IPS-15b (cell line): ENCODE measurements around the gene PNPLA7.
A peak's percentile ranks its signal among the peaks of the same experiment; 100 is the strongest.

Experiments used
- H3K27me3 ChIP-seq: one replicate; pipeline ENCODE4 v1.6.1; 2013; ENCODE audit warnings: low read length; ENCODE audit not compliant: control insufficient read depth, insufficient read depth
- H3K36me3 ChIP-seq: one replicate; pipeline ENCODE4 v1.6.1; 2013; ENCODE audit warnings: low read length; ENCODE audit not compliant: control insufficient read depth, insufficient read depth
- H3K4me1 ChIP-seq: one replicate; pipeline ENCODE4 v1.6.1; 2013; ENCODE audit warnings: mild to moderate bottlenecking, low read length; ENCODE audit not compliant: control insufficient read depth, insufficient read depth
- H3K4me3 ChIP-seq: one replicate; pipeline ENCODE4 v1.5.1; 2013; ENCODE audit warnings: low read depth, low read length
- H3K9ac ChIP-seq: one replicate; pipeline ENCODE4 v1.6.1; 2013; ENCODE audit warnings: low read depth, mild to moderate bottlenecking, low read length
- H3K9me3 ChIP-seq: one replicate; pipeline ENCODE4 v1.6.1; 2013; ENCODE audit warnings: mild to moderate bottlenecking, low read length; ENCODE audit not compliant: control insufficient read depth, insufficient read depth

Gene PNPLA7

GRCh38 chr9:137449931-137450538 is 100.2 kb downstream of the PNPLA7 start:
- no peak overlapping the region for H3K9ac ChIP-seq
- H3K27me3 ChIP-seq, result no peaks in the 10 kb centered on the region
- H3K9me3 ChIP-seq, result no peaks in the 10 kb centered on the region
- H3K4me3 ChIP-seq, result no peak overlapping the region
- H3K4me1 ChIP-seq, result no peaks in the 10 kb centered on the region
- H3K36me3 ChIP-seq, result peaks cover 16% of the 10 kb centered on the region

DNA sequence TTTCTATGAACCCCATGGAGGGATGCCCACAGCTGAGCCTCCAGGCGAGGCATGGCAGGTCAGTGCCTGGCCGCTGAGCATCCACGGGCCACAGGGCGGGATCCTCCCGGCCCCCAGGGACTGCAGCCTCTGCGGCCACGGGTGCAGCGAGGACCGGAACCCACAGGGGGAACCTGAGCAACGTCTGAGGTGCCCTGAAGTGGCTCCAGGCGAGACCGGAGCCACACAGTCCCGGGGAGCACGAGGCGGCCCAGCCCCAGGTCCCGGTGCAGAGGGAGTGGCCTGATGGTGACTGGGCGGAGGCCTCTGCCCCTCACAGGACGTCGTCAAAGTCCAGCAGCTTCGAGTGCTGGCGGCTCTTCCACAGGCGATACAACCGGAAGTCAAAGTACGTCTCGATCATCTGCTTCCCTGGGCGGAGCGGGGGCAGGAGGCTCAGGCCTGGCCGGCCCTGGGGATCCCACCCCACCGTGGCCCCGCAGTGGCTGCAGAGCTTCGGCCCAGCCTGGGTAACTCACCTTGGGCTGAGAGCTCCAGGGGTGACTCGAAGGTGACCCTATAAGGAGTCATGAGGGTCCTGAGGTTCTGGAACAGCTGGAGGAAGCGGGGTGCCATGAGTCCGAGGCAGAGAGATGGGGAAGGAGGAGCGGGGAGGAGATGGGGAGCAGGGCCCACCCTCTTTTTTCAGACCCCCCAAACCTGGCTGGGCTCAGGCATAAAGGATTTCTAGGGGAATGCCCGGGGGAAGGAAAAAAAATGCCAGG is 100.9 kb downstream of the PNPLA7 start:
- no peaks in the 10 kb centered on the region for H3K27me3 ChIP-seq
- peaks cover 16% of the 10 kb centered on the region for H3K36me3 ChIP-seq
- H3K4me3 ChIP-seq, result no peak overlapping the region
- H3K9me3 ChIP-seq, result no peaks in the 10 kb centered on the region
- H3K4me1 ChIP-seq, result no peaks in the 10 kb centered on the region
- no peak overlapping the region for H3K9ac ChIP-seq

DNA sequence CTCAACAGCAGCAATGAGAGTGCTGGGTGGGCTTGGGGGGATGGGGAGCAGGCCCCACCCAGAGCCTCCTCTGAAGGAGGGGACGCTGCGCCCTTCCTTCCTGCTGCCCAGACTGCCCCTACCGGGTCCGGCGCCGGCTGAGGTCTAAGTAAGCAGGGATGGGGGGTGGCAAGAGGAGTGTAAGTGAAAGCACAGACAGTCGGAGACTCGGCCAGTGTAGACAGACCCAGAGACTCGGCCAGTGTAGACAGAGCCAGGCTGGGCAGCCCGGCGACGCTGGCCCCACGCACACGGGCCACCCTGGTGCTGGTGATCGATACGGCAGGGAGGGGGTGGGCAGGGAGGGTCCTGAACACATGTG is 101.6 kb downstream of the PNPLA7 start:
- Histone ChIP-seq H3K4me3 (no peak overlapping the region), H3K9ac (no peak overlapping the region), H3K27me3 (no peaks in the 10 kb centered on the region), H3K9me3 (no peaks in the 10 kb centered on the region), H3K36me3 (peaks cover 16% of the 10 kb centered on the region), H3K4me1 (no peaks in the 10 kb centered on the region)

DNA sequence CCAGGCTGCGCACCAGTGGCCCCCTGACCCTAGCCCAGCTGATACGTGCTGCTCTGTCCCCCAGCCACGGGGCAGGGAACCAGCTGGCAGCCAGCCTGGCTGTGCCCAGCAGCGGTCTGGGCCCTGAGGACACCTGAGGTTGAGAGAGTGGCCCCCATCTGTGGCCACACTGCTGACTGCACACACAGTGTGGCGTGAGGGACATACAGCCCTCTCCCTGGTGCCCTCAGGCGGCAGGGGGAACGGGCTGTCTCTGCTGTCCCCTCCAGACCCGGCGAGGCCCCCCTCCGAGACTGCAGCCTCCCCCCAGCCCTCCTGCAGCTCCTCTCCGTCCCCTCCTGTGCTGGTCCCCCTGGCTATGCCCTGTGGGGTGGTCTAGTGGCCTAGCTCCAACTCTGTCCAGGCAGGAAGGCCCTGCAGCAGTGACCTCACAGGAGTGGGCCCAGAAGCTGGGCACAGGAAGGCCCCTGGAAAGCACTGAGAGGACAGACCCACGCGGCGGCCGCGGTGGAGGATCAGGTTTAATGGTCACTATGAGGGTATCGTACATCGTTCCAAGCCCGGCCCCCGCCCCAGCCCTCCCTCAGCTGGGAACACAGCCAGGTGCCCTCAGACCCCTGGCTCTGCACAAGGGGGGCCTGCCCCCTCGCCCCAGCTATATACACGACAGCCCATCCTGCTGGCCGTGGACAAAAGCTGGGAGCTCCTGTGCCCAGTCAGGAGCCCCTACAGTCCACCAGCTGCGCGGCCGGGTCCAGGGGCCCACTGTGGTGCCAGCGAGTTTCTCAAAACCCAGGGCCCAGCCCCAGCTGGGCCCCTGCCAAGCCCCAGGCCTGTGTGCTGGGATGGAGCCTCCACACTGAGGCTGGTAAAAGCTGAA is 102.2 kb downstream of the PNPLA7 start:
- H3K36me3 ChIP-seq, result peaks cover 15% of the 10 kb centered on the region

DNA sequence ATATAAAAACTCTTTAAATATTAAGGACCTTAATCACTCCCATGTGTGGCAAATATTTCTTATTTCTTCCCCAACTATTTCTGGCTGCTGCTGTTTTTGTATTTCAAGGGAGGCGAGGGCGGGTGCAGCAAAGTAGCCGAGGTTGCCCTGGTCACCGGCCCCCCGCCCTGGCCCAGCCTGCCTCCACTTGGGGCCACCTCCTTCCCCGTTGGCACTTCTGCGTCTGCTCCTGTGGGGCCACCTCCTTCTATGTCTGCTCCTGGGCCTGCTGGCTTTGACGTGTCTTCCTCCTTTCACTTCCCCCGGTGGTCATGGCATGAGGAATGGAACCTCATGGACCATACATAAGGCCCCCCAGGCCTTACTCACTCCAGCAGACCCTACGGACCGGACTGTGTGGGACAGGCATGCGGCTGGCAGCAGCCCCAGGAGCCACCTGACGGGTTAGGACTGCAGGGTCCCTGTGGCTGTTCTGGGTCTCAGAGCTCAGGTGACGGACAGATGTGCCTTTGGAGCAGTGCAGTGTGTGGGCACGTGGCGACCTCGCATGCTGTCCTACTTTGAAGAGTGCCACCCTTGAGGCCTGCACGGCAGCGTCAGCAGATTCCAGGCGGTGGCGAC is 103.2 kb downstream of the PNPLA7 start:
- H3K36me3 ChIP-seq, result peaks cover 9% of the 10 kb centered on the region
- H3K4me1 ChIP-seq, result peaks cover 3% of the 10 kb centered on the region
- H3K9ac ChIP-seq, result no peak overlapping the region
- no peaks in the 10 kb centered on the region for H3K27me3 ChIP-seq
- H3K9me3 ChIP-seq, result no peaks in the 10 kb centered on the region
- no peak overlapping the region for H3K4me3 ChIP-seq

More for the DNA sequence above, 102.2 kb downstream of the PNPLA7 start:
- H3K4me1 ChIP-seq, result no peaks in the 10 kb centered on the region
- H3K4me3 ChIP-seq, result no peak overlapping the region
- H3K27me3 ChIP-seq, result no peaks in the 10 kb centered on the region
- no peaks in the 10 kb centered on the region for H3K9me3 ChIP-seq
- no peak overlapping the region for H3K9ac ChIP-seq

GRCh38 chr9:137445930-137446431 is 104.2 kb downstream of the PNPLA7 start:
- H3K9ac ChIP-seq, result no peak overlapping the region
- no peaks in the 10 kb centered on the region for H3K27me3 ChIP-seq
- H3K36me3 ChIP-seq, result peaks cover 9% of the 10 kb centered on the region
- H3K9me3 ChIP-seq, result no peaks in the 10 kb centered on the region
- no peak overlapping the region for H3K4me3 ChIP-seq
- H3K4me1 ChIP-seq, result peaks cover 3% of the 10 kb centered on the region

- Histone ChIP-seq H3K9me3 (no peaks in the 10 kb centered on the region), H3K9ac (no peak overlapping the region), H3K36me3 (peaks cover 9% of the 10 kb centered on the region), H3K4me1 (peaks cover 3% of the 10 kb centered on the region), H3K27me3 (no peaks in the 10 kb centered on the region), H3K4me3 (no peak overlapping the region)
Observed at GRCh38 chr9:137445275-137445807, 104.9 kb downstream of the PNPLA7 start.

GRCh38 chr9:137444106-137444790 is 106.0 kb downstream of the PNPLA7 start:
- Histone ChIP-seq H3K9ac (no peak overlapping the region), H3K36me3 (peaks cover 7% of the 10 kb centered on the region), H3K4me3 (no peak overlapping the region), H3K27me3 (no peaks in the 10 kb centered on the region), H3K4me1 (peaks cover 3% of the 10 kb centered on the region), H3K9me3 (no peaks in the 10 kb centered on the region)

GRCh38 chr9:137441935-137442321 is 108.3 kb downstream of the PNPLA7 start:
- Histone ChIP-seq H3K36me3 (no peaks in the 10 kb centered on the region), H3K9me3 (no peaks in the 10 kb centered on the region), H3K4me1 (peaks cover 3% of the 10 kb centered on the region), H3K4me3 (peak overlapping the region; percentile 28), H3K9ac (no peak overlapping the region), H3K27me3 (no peaks in the 10 kb centered on the region)

DNA sequence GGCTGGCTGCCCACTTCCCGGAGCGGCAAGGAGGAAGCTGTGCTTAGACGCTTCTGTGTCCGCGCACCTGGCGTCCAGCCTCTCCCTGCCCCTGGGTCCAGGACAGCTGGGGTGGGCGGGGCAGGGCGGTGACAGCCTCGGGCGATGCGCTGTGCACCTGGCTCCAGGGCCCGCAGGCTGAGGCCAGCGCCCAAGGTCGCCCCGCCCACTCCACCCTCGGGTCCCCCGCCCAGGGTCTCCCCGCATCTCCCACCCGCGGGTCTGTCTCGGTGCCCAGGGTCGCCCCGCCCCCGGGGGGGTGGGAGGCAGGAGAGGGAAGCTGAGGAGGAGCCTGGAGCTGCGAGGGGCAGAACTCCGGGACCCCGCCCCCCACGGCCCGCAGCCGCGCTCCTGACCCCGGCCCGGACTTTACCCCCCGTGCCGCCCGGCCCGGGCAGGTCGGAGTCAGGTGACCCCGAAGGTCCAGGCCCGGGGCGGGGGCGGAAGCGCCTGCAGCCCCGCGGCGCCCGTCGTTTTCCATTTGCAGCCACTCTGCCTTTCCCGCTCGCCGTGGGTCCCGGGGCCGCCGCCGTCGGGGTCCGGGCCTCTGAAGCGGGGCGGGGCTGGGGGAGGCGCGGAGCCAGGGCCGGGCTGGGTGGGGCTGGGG is 108.8 kb downstream of the PNPLA7 start, which contains the start of gene ENTPD8:
ENTPD8 (minus strand) TSS at position 69 of the 646 bp plus-strand sequence. CDS start 3,072 bp downstream, outside the sequence.
- H3K4me3 ChIP-seq, result peak within 1 kb of the TSS; percentile 32
- H3K4me1 ChIP-seq, result peaks cover 3% of the 10 kb centered on the region
- no peaks in the 10 kb centered on the region for H3K27me3 ChIP-seq
- H3K36me3 ChIP-seq, result no peaks in the 10 kb centered on the region
- H3K9me3 ChIP-seq, result no peaks in the 10 kb centered on the region
- H3K9ac ChIP-seq, result no peak within 1 kb of the TSS
